NCI-H524 (cell line): Measurements from ENCODE around the gene CENPX.

Experiments
- DNase-seq, 2 experiments: peaks; one replicate each; lab custom pipeline; 2025; lab: John Stamatoyannopoulos, UW

CENPX gene

GRCh38 chr17:82023447-82024241 lies 966 bp upstream of the CENPX start:
- peak; percentile 53 to 69 for DNase-seq

GRCh38 chr17:82022981-82023446 lies 336 bp upstream of the CENPX start, which contains the start of gene LRRC45:
Gene LRRC45 (plus strand): TSS chr17:82023305. CDS start chr17:82023644, 339 bp downstream.
- DNase-seq = peak; percentile 100

GRCh38 chr17:82021900-82022309 lies 773 bp downstream of the CENPX start:
- no peak for DNase-seq

- DNase-seq = peak; percentile 68 to 88
These were observed 1.4 kb downstream of the CENPX start for GRCh38 chr17:82021107-82021899.

GRCh38 chr17:82020572-82021106 lies 2.0 kb downstream of the CENPX start:
- DNase-seq = no peak

- DNase-seq = peak; percentile 48 to 79
These were observed 2.7 kb downstream of the CENPX start for GRCh38 chr17:82019690-82020571.

GRCh38 chr17:82018989-82019689 lies 3.5 kb downstream of the CENPX start:
- no peak for DNase-seq

GRCh38 chr17:82018152-82018988 lies 4.3 kb downstream of the CENPX start:
- DNase-seq = no peak

- DNase-seq = no peak
These were observed 5.0 kb downstream of the CENPX start for GRCh38 chr17:82017612-82018151.

- DNase-seq = no peak
These were observed 5.7 kb downstream of the CENPX start for GRCh38 chr17:82016875-82017459.

- no peak for DNase-seq
These were observed 6.4 kb downstream of the CENPX start for GRCh38 chr17:82016061-82016874.

GRCh38 chr17:82015311-82015971 lies 7.2 kb downstream of the CENPX start:
- DNase-seq = no peak

- DNase-seq = no peak
These were observed 7.7 kb downstream of the CENPX start for GRCh38 chr17:82014971-82015310.

- DNase-seq = no peak
These were observed 8.2 kb downstream of the CENPX start for GRCh38 chr17:82014432-82014831.

GRCh38 chr17:82013772-82014321 lies 8.8 kb downstream of the CENPX start:
- no peak for DNase-seq

GRCh38 chr17:82013341-82013740 lies 9.3 kb downstream of the CENPX start:
- no peak for DNase-seq

- DNase-seq = peak; percentile 37 to 46
These were observed 9.9 kb downstream of the CENPX start for GRCh38 chr17:82012640-82013295.
